IMR-90 (cell line): ENCODE measurements around the gene TAF4.

Experiments used
- CEBPB ChIP-seq: IDR thresholded peaks from 2 replicates; pipeline ENCODE4 v1.6.1; 2012; ENCODE audit warnings: low read depth, low read length, improper control_type of control experiment
- CHD1 ChIP-seq: IDR thresholded peaks from 2 replicates; pipeline ENCODE4 v1.6.1; 2012; ENCODE audit warnings: low read depth, low read length, improper control_type of control experiment
- CTCF ChIP-seq: conservative IDR thresholded peaks from 2 replicates; pipeline ENCODE4 v1.5.1; 2012; ENCODE audit warnings: mild to moderate bottlenecking, low read depth, low read length, improper control_type of control experiment
- ELK1 ChIP-seq: fragments of 150-350 bp; IDR thresholded peaks from 2 replicates; pipeline ENCODE4 v1.6.1; 2016; ENCODE audit warnings: low read depth, mild to moderate bottlenecking, low read length, moderate library complexity, borderline replicate concordance
- FOS ChIP-seq: fragments of 150-350 bp; IDR thresholded peaks from 2 replicates; pipeline ENCODE4 v1.6.1; 2016; ENCODE audit warnings: low read depth, low read length
- MAFK ChIP-seq: IDR thresholded peaks from 2 replicates; pipeline ENCODE4 v1.6.1; 2012; ENCODE audit warnings: low read depth, low read length, improper control_type of control experiment
- MXI1 ChIP-seq: IDR thresholded peaks from 2 replicates; pipeline ENCODE4 v1.6.1; 2012; ENCODE audit warnings: low read depth, mild to moderate bottlenecking, low read length, moderate library complexity, borderline replicate concordance
- NFE2L2 ChIP-seq: fragments of 150-350 bp; IDR thresholded peaks from 2 replicates; pipeline ENCODE4 v1.6.1; 2016; ENCODE audit warnings: low read depth, mild to moderate bottlenecking, low read length
- POLR2A ChIP-seq: IDR thresholded peaks from 2 replicates; pipeline ENCODE4 v1.6.1; 2012; ENCODE audit warnings: mild to moderate bottlenecking, low read depth, low read length
- RAD21 ChIP-seq: IDR thresholded peaks from 2 replicates; pipeline ENCODE4 v1.6.1; 2012; ENCODE audit warnings: low read length, improper control_type of control experiment
- RCOR1 ChIP-seq: IDR thresholded peaks from 2 replicates; pipeline ENCODE4 v1.6.1; 2012; ENCODE audit warnings: mild to moderate bottlenecking, low read length, improper control_type of control experiment; ENCODE audit not compliant: insufficient replicate concordance
- SMC3 ChIP-seq: fragments of 150-350 bp; IDR thresholded peaks from 2 replicates; pipeline ENCODE4 v1.6.1; 2016; ENCODE audit warnings: low read depth, mild to moderate bottlenecking, antibody characterized with exemption, low read length, moderate library complexity
- USF2 ChIP-seq: fragments of 150-350 bp; IDR thresholded peaks from 2 replicates; pipeline ENCODE4 v1.6.1; 2017; ENCODE audit warnings: mild to moderate bottlenecking, antibody characterized with exemption, low read length, low read depth

GRCh38 chr20:62111148-62111547, 45.5 kb upstream of the TAF4 start:
- TF ChIP-seq ELK1 (no peak), POLR2A (no peak), CTCF (no peak), CEBPB (no peak), CHD1 (no peak), RAD21 (no peak), USF2 (no peak), RCOR1 (no peak), SMC3 (no peak), MXI1 (no peak), FOS (no peak), MAFK (no peak), NFE2L2 (no peak)
